ENCODE measurements around the gene MEI1. TPM values are rescaled to one million over a fixed set of nuclear protein-coding genes. Genes with fewer than 3 reads are reported as not detected.
"Not testable (repeated sequence)": the region's sequence is repeated elsewhere in the genome, so short reads cannot be mapped to it uniquely, and the experiment has no call there.

MEI1 gene
- total RNA-seq, 2 donors from 2014 or later, result 7.4 TPM; not detected in 1

DNA sequence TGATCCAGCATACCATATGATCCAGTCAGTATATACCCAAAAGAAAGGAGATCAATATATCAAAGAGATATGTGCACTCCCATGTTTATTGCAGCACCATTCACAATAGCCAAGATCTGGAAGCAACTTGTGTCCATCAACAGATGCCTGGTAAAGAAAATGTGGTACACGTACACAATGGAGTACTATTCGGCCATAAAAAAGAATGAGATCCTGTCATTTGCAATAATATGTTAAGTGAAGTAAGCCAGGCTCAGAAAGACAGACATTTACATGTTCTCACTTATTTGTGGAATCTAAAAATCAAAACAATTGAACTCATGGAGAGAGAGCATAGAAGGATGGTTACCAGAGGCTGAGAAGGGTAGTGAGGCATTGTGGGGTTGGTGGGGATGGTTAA is 37.6 kb upstream of the MEI1 start:
- TF ChIP-seq POLR2AphosphoS5 (IDR thresholded peaks at IDR 0.05), result no peak
- TF ChIP-seq CTCF (IDR thresholded peaks at IDR 0.05), result no peak
- no peak for TF ChIP-seq POLR2A (IDR thresholded peaks at IDR 0.05)
- no peak for DNase-seq (ENCODE audit: low spot score)
- Histone ChIP-seq H3K36me3 (peaks cover 18 to 30% of the 10 kb centered on the region in 2 donors), H3K4me1 (replicated peaks) (no peaks in the 10 kb centered on the region), H3K27me3 (replicated peaks; ENCODE audit: insufficient read depth) (no peaks in the 10 kb centered on the region), H3K4me3 (no peak overlapping the region), H3K9me3 (no peaks in the 10 kb centered on the region), H3K27ac (no peak overlapping the region)
- WGBS, result 96% methylated on average over 2 of the region's 2 CpGs
- intact Hi-C loops (cut with DNase I), result no loop called here

DNA sequence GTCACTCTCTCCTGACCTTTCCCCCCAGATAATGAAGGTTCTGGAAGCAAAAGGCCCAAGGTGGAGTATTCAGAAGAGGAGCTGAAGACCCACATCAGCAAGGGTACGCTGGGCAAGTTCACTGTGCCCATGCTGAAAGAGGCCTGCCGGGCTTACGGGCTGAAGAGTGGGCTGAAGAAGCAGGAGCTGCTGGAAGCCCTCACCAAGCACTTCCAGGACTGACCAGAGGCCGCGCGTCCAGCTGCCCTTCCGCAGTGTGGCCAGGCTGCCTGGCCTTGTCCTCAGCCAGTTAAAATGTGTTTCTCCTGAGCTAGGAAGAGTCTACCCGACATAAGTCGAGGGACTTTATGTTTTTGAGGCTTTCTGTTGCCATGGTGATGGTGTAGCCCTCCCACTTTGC is 35.7 kb upstream of the MEI1 start:
- intact Hi-C loops (cut with DNase I); H3K9me3 ChIP-seq; DNase-seq (ENCODE audit: low spot score); H3K27me3 ChIP-seq (replicated peaks; ENCODE audit: insufficient read depth); H3K4me1 ChIP-seq (replicated peaks); H3K27ac ChIP-seq; H3K4me3 ChIP-seq: not testable (repeated sequence)
- H3K36me3 ChIP-seq, result peaks cover 7 to 25% of the 10 kb centered on the region in 2 donors
- 68% methylated on average over 9 of the region's 9 CpGs for WGBS

GRCh38 chr22:41664490-41664889 is 34.8 kb upstream of the MEI1 start:
- Histone ChIP-seq H3K9me3 (no peaks in the 10 kb centered on the region), H3K27me3 (replicated peaks; ENCODE audit: insufficient read depth) (no peaks in the 10 kb centered on the region), H3K4me1 (replicated peaks) (no peaks in the 10 kb centered on the region), H3K4me3 (no peak overlapping the region), H3K36me3 (peaks cover 6 to 17% of the 10 kb centered on the region in 2 donors), H3K27ac (no peak overlapping the region)
- intact Hi-C loops (cut with DNase I), result no loop called here
- DNase-seq (ENCODE audit: low spot score), result no peak
- TF ChIP-seq POLR2A (IDR thresholded peaks at IDR 0.05), result no peak
- TF ChIP-seq POLR2AphosphoS5 (IDR thresholded peaks at IDR 0.05), result no peak
- no peak for TF ChIP-seq CTCF (IDR thresholded peaks at IDR 0.05)

GRCh38 chr22:41664951-41665350 is 34.4 kb upstream of the MEI1 start:
- DNase-seq (ENCODE audit: low spot score), result no peak
- no peak overlapping the region for H3K27ac ChIP-seq
- H3K9me3 ChIP-seq, result no peaks in the 10 kb centered on the region
- no peaks in the 10 kb centered on the region for H3K27me3 ChIP-seq (replicated peaks; ENCODE audit: insufficient read depth)
- intact Hi-C loops (cut with DNase I), result no loop called here
- TF ChIP-seq POLR2A (IDR thresholded peaks at IDR 0.05), result no peak
- TF ChIP-seq CTCF (IDR thresholded peaks at IDR 0.05), result no peak
- TF ChIP-seq POLR2AphosphoS5 (IDR thresholded peaks at IDR 0.05), result no peak
- no peaks in the 10 kb centered on the region for H3K4me1 ChIP-seq (replicated peaks)
- H3K36me3 ChIP-seq, result peaks cover 5 to 12% of the 10 kb centered on the region in 2 donors
- WGBS, result 68% methylated on average over 3 of the region's 3 CpGs
- no peak overlapping the region for H3K4me3 ChIP-seq

GRCh38 chr22:41668971-41669911 is 30.1 kb upstream of the MEI1 start:
- TF ChIP-seq POLR2AphosphoS5 (IDR thresholded peaks at IDR 0.05) (no peak), CTCF (IDR thresholded peaks at IDR 0.05) (no peak), POLR2A (IDR thresholded peaks at IDR 0.05) (no peak)
- Histone ChIP-seq H3K27me3 (replicated peaks; ENCODE audit: insufficient read depth) (no peaks in the 10 kb centered on the region), H3K4me3 (no peak overlapping the region), H3K4me1 (replicated peaks) (no peaks in the 10 kb centered on the region), H3K27ac (no peak overlapping the region), H3K36me3 (no peaks in the 10 kb centered on the region), H3K9me3 (no peaks in the 10 kb centered on the region)
- intact Hi-C loops (cut with DNase I), result no loop called here
- WGBS, result 91% methylated on average over 21 of the region's 21 CpGs
- no peak for DNase-seq (ENCODE audit: low spot score)

Measured in prostate gland (tissue), 2 donors.